ENCODE results near the gene GPHA2.
"Not testable (repeated sequence)": the region's sequence is repeated elsewhere in the genome, so short reads cannot be mapped to it uniquely, and the experiment has no call there.

The GPHA2 gene

GRCh38 chr11:64935359-64936081, at the start of gene GPHA2:
TSS of gene GPHA2 (minus strand) at chr11:64935893. CDS start at chr11:64935460, 433 bp downstream.
- DNase-seq (ENCODE audit: low spot score): no peak

GRCh38 chr11:64983339-64983738, 47.6 kb upstream of the GPHA2 start:
- not testable (repeated sequence) for DNase-seq (ENCODE audit: low spot score)

- no peak for DNase-seq (ENCODE audit: low spot score)
These were observed 41.0 kb upstream of the GPHA2 start for GRCh38 chr11:64976651-64977050.

GRCh38 chr11:64974124-64974523, 38.4 kb upstream of the GPHA2 start:
- DNase-seq (ENCODE audit: low spot score): no peak

GRCh38 chr11:64971421-64972233, 35.9 kb upstream of the GPHA2 start, which contains the start of gene MAJIN:
TSS of gene MAJIN (minus strand) at chr11:64972108. CDS start at chr11:64959405, 12,703 bp downstream.
- DNase-seq (ENCODE audit: low spot score): peak; percentile 84

- no peak for DNase-seq (ENCODE audit: low spot score)
These were observed 35.0 kb upstream of the GPHA2 start for GRCh38 chr11:64970731-64971151.

GRCh38 chr11:64969209-64969608, 33.5 kb upstream of the GPHA2 start:
- DNase-seq (ENCODE audit: low spot score): peak; percentile 48

- no peak for DNase-seq (ENCODE audit: low spot score)
These were observed 31.7 kb upstream of the GPHA2 start for GRCh38 chr11:64967375-64967774.

- no peak for DNase-seq (ENCODE audit: low spot score)
These were observed 27.5 kb upstream of the GPHA2 start for GRCh38 chr11:64963072-64963631.

GRCh38 chr11:64960719-64961118, 25.0 kb upstream of the GPHA2 start:
- DNase-seq (ENCODE audit: low spot score): no peak

- no peak for DNase-seq (ENCODE audit: low spot score)
These were observed 23.8 kb upstream of the GPHA2 start for GRCh38 chr11:64959498-64959897.

- no peak for DNase-seq (ENCODE audit: low spot score)
These were observed 18.5 kb upstream of the GPHA2 start for GRCh38 chr11:64954201-64954600.

GRCh38 chr11:64951529-64951928, 15.8 kb upstream of the GPHA2 start:
- DNase-seq (ENCODE audit: low spot score): no peak

GRCh38 chr11:64947208-64947814, 11.6 kb upstream of the GPHA2 start:
- DNase-seq (ENCODE audit: low spot score): no peak

- no peak for DNase-seq (ENCODE audit: low spot score)
These were observed 846 bp upstream of the GPHA2 start for GRCh38 chr11:64936539-64936938.

GRCh38 chr11:64934682-64935358, 873 bp downstream of the GPHA2 start:
- no peak for DNase-seq (ENCODE audit: low spot score)

GRCh38 chr11:64933935-64934681, 1.6 kb downstream of the GPHA2 start:
- DNase-seq (ENCODE audit: low spot score): no peak

GRCh38 chr11:64933213-64933934, 2.3 kb downstream of the GPHA2 start:
- DNase-seq (ENCODE audit: low spot score): no peak

- DNase-seq (ENCODE audit: low spot score): no peak
These were observed 3.4 kb downstream of the GPHA2 start for GRCh38 chr11:64932324-64932723.

- no peak for DNase-seq (ENCODE audit: low spot score)
These were observed 4.4 kb downstream of the GPHA2 start for GRCh38 chr11:64931290-64931689.

Data from hepatic stellate cell (primary cell).